Brain microvascular endothelial cell (primary cell): ENCODE data around the gene GEMIN5.

Experiments
- DNase-seq: peaks from one replicate; pipeline ENCODE4 v3.0.0-alpha.2; 2020
- H3K27ac ChIP-seq: fragments of 250-450 bp; sonication (Bioruptor Pico); 2 replicates; pipeline ENCODE4 v1.5.1; 2020; ENCODE audit warnings: mild to moderate bottlenecking, moderate library complexity
- H3K27me3 ChIP-seq: fragments of 250-450 bp; sonication (Bioruptor Pico); replicated peaks from 2 replicates; pipeline ENCODE4 v1.5.1; 2020; ENCODE audit warnings: mild to moderate bottlenecking
- H3K36me3 ChIP-seq: fragments of 250-450 bp; sonication (Bioruptor Pico); replicated peaks from 2 replicates; pipeline ENCODE4 v1.5.1; 2020; ENCODE audit warnings: mild to moderate bottlenecking
- H3K4me3 ChIP-seq: 2 replicates; pipeline ENCODE4 v1.5.1; 2011; ENCODE audit warnings: low read depth, mild to moderate bottlenecking, control low read depth, low read length, moderate library complexity
- CTCF ChIP-seq: IDR thresholded peaks from 2 replicates; pipeline ENCODE4 v1.5.1; 2011; ENCODE audit warnings: low read depth, mild to moderate bottlenecking, moderate library complexity, low read length, control low read depth, inconsistent platforms; ENCODE audit errors: missing control alignments
- in situ Hi-C: cut with HindIII; loops from 2 replicates; pipeline ENCODE4 v1.10.0; 2017; ENCODE audit warnings: low sequenced_read_pairs, low pct_ligation_motif_present

The GEMIN5 gene

GRCh38 chr5:154972476-154973080, 34.6 kb upstream of the GEMIN5 start:
- no peaks in the 10 kb centered on the region for H3K36me3 ChIP-seq
- H3K27ac ChIP-seq, result no peak overlapping the region
- peak; percentile 82 for TF ChIP-seq CTCF
- DNase-seq, result peak; percentile 61
- H3K4me3 ChIP-seq, result no peak overlapping the region
- H3K27me3 ChIP-seq, result no peaks in the 10 kb centered on the region
- in situ Hi-C loops, result no loop called here

GRCh38 chr5:154971501-154971900, 33.5 kb upstream of the GEMIN5 start:
- Histone ChIP-seq H3K27me3 (no peaks in the 10 kb centered on the region), H3K4me3 (no peak overlapping the region), H3K36me3 (no peaks in the 10 kb centered on the region), H3K27ac (no peak overlapping the region)
- DNase-seq, result no peak
- in situ Hi-C loops, result no loop called here
- no peak for TF ChIP-seq CTCF

GRCh38 chr5:154970759-154971158, 32.7 kb upstream of the GEMIN5 start:
- no peaks in the 10 kb centered on the region for H3K36me3 ChIP-seq
- peak; percentile 31 for DNase-seq
- in situ Hi-C loops, result no loop called here
- no peaks in the 10 kb centered on the region for H3K27me3 ChIP-seq
- no peak overlapping the region for H3K27ac ChIP-seq
- H3K4me3 ChIP-seq, result no peak overlapping the region
- no peak for TF ChIP-seq CTCF

- Histone ChIP-seq H3K27me3 (no peaks in the 10 kb centered on the region), H3K4me3 (no peak overlapping the region), H3K36me3 (no peaks in the 10 kb centered on the region), H3K27ac (no peak overlapping the region)
- no peak for TF ChIP-seq CTCF
- no peak for DNase-seq
- in situ Hi-C loops, result no loop called here
Observed at GRCh38 chr5:154968953-154969352, 30.9 kb upstream of the GEMIN5 start.

- in situ Hi-C loops, result no loop called here
- H3K27me3 ChIP-seq, result no peaks in the 10 kb centered on the region
- H3K36me3 ChIP-seq, result no peaks in the 10 kb centered on the region
Observed at GRCh38 chr5:154967421-154968024, 29.5 kb upstream of the GEMIN5 start.

More at GRCh38 chr5:154967421-154968024, 29.5 kb upstream of the GEMIN5 start:
- TF ChIP-seq CTCF, result peak; percentile 52
- Histone ChIP-seq H3K27ac (no peak overlapping the region), H3K4me3 (no peak overlapping the region)
- peak; percentile 24 for DNase-seq
